SK-N-SH treated with all-trans-retinoic acid at 6 μM for 48 hours (cell line): Measurements from ENCODE around the gene SH3D19.

Experiments
- ARNTL ChIP-seq: fragments of 450-650 bp; formaldehyde crosslinking; IDR thresholded peaks from 2 replicates; pipeline ENCODE4 v1.5.0; 2020; ENCODE audit warnings: low read depth, mild to moderate bottlenecking, moderate library complexity, borderline replicate concordance
- CREB5 ChIP-seq: fragments of 250-450 bp; sonication (Bioruptor Pico); IDR thresholded peaks from 2 replicates; pipeline ENCODE4 v1.5.1; 2020; ENCODE audit warnings: low read depth, mild to moderate bottlenecking, moderate library complexity
- CSDC2 ChIP-seq: fragments of 250-450 bp; sonication (Bioruptor Pico); IDR thresholded peaks from 2 replicates; pipeline ENCODE4 v1.5.0; 2020; ENCODE audit warnings: mild to moderate bottlenecking, moderate library complexity
- ESRRG ChIP-seq: fragments of 250-450 bp; sonication (Bioruptor Pico); IDR thresholded peaks from 2 replicates; pipeline ENCODE4 v1.6.1; 2021; ENCODE audit warnings: mild to moderate bottlenecking
- GLIS3 ChIP-seq: fragments of 250-450 bp; sonication (Bioruptor Pico); IDR thresholded peaks from 2 replicates; pipeline ENCODE4 v1.5.0; 2020; ENCODE audit warnings: mild to moderate bottlenecking, moderate library complexity
- PATZ1 ChIP-seq: fragments of 250-450 bp; sonication (Bioruptor Pico); IDR thresholded peaks from 2 replicates; pipeline ENCODE4 v1.8.0; 2020; ENCODE audit warnings: mild to moderate bottlenecking, moderate library complexity, borderline replicate concordance
- PPARA ChIP-seq: fragments of 250-450 bp; sonication (Bioruptor Pico); IDR thresholded peaks from 2 replicates; pipeline ENCODE4 v1.5.0; 2020; ENCODE audit warnings: mild to moderate bottlenecking, borderline replicate concordance
- RARB ChIP-seq: fragments of 250-450 bp; sonication (Bioruptor Pico); IDR thresholded peaks from 2 replicates; pipeline ENCODE4 v1.8.0; 2021; ENCODE audit warnings: mild to moderate bottlenecking, moderate library complexity
- ZC3H10 ChIP-seq: fragments of 250-450 bp; sonication (Bioruptor Pico); IDR thresholded peaks from 2 replicates; pipeline ENCODE4 v1.5.1; 2021; ENCODE audit warnings: mild to moderate bottlenecking, moderate library complexity
- ZFP3 ChIP-seq: fragments of 250-450 bp; sonication (Bioruptor Pico); IDR thresholded peaks from 2 replicates; pipeline ENCODE4 v1.5.0; 2020; ENCODE audit warnings: mild to moderate bottlenecking, moderate library complexity
- ZFP30 ChIP-seq: fragments of 450-650 bp; formaldehyde crosslinking; IDR thresholded peaks from 2 replicates; pipeline ENCODE4 v1.5.0; 2022; ENCODE audit warnings: mild to moderate bottlenecking, moderate library complexity
- ZNF565 ChIP-seq: fragments of 450-650 bp; formaldehyde crosslinking; conservative IDR thresholded peaks from 2 replicates; pipeline ENCODE4 v1.5.0; 2020; ENCODE audit warnings: low read depth, mild to moderate bottlenecking, moderate library complexity

- TF ChIP-seq ZFP3 (no peak), GLIS3 (CRISPR knock-in tag) (no peak), RARB (CRISPR knock-in tag) (no peak), ZNF565 (CRISPR knock-in tag) (no peak), CSDC2 (CRISPR knock-in tag) (no peak), ZFP30 (CRISPR knock-in tag) (no peak), ZC3H10 (CRISPR knock-in tag) (no peak), ARNTL (no peak), ESRRG (no peak), PATZ1 (CRISPR knock-in tag) (no peak), CREB5 (no peak), PPARA (CRISPR knock-in tag) (no peak)
Observed at GRCh38 chr4:151302432-151302831, 23.0 kb downstream of the SH3D19 start.
